ENCODE measurements around the gene TBC1D4.
"Not testable (repeated sequence)": the region's sequence is repeated elsewhere in the genome, so short reads cannot be mapped to it uniquely, and the experiment has no call there.

The TBC1D4 gene

DNA sequence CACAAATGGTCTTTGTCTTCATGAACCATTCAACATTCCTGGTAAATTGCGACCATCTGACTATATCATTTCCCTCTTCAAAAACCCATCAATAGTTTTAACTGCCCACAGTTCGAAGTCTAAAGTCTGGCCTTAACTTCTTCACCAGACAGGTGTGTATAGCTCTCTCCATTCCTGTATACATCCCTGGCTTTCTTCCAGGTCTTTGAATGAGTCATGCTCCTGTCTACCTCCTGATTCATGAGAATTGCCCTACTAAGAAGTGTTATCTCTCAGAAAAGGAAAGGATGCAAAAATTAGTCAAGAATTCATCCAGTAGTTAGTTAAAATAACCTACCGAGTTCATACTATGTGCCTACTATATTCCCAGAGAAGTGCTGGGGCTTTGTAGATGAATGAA lies 225.0 kb downstream of the TBC1D4 start:
- peak; percentile 12 for DNase-seq

DNA sequence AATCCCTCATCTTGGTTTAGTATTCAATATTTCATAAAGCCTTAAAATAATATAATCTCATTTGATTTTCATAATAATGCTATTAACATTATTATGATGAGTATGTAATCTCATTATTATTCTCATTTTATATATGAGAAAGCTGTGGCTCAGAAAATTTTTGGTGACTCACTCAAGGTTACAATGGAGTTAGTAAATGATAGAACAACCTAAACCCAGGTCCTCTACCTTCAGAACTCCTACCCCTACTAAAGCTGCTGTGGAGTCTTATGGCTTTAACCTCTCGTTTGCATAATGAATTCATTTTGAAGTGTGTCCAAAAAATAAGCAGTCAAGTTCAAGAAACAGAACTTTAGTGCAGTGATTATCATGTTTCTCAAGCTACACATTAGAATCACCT lies 226.3 kb downstream of the TBC1D4 start:
- no peak for DNase-seq

DNA sequence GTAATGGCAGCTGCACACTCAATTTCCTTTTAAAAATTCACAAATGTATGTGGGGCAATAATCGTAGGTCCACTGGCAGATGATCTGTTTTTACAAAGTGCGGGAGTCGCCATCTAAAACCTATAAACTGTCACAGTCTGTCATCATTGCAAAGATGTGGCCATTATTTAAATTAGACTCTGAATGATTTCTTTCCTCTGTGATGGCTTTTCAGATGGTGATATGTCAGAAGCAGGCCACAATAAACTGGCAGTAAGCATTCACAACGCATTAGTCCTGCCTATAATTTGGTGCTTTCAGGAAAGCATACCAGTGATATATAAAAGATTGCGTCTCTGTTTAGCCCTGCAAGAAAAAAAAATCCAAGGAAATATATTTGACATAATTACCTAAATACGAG lies 226.8 kb downstream of the TBC1D4 start:
- no peak for DNase-seq

DNA sequence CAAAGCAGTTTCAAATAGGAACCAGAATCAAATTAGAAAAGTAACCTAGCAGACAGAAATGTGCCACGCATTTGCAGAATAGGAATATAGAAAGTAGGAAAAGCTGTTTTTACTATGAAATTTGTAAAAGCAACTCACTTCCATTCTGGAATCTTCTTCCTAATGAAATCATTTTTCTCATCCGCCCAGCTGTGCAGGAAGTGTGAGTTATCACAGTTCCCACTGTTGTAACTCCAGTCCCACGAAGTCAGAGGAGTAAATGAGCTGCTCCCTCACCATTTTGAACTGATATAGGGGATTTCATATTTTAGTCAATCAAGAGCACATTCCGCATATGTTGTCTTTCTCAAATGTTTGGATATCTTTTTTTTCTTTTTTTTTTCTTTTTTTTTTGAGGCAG lies 230.8 kb downstream of the TBC1D4 start:
- DNase-seq: no peak

DNA sequence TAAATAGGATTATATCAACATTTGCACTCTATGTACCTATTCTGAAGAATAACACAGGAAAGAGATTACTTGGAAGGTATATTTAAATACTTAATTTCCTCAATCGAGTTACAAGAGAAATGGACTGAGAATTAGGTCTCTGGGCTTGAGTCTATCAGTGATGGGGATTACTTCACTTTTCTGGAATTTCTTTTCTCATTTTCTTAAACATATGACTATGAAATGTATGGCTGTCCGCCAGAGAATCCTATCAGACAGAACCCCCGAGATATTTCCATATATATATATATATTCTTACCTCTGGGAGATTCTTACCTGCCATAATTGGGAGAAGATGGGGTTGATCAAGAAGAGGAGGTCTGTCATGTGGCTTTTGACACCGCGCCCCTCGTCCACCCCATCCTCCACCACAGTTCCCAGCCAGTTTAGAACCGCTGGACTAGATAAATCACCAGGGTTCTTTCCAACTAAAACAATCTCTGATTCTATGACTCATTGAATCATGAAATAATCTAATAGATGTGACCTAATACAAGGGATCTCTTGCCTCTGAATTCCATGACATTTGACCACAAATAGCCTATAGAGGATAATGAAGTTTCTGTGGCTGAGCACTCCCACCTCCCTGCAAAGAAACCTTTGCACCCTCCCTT lies 231.3 kb downstream of the TBC1D4 start:
- no peak for DNase-seq

DNA sequence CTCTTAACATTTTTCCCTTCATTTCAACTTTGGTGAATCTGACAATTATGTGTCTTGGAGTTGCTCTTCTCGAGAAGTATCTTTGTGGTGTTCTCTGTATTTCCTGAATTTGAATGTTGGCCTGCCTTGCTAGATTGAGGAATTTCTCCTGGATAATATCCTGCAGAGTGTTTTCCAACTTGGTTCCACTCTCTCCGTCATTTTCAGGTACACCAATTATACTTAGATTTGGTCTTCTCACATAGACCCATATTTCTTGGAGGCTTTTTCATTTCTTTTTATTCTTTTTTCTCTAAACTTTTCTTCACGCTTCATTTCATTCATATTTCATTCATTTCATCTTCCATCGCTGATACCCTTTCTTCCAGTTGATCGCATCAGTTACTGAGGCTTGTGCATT lies 236.4 kb downstream of the TBC1D4 start:
- not testable (repeated sequence) for DNase-seq

DNA sequence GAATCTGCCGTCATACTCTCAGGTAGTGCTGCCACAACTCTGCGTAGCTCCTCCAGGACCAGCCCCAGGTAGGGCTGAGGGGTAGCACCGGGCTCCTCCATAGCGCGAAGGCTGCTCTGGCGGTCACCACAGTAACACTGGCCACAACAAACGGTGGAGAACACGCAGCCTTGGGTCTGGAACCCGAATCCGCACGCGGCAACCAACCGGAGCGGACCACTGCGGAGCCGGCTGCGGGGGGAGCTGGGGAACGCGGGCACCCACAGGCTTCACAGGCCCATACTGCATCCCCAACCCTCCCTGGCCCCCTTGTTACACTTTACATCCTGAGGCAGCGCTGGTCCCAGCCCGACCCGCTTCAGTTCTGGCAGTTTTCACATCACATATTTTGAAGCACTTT lies 241.7 kb downstream of the TBC1D4 start:
- DNase-seq: not testable (repeated sequence)

DNA sequence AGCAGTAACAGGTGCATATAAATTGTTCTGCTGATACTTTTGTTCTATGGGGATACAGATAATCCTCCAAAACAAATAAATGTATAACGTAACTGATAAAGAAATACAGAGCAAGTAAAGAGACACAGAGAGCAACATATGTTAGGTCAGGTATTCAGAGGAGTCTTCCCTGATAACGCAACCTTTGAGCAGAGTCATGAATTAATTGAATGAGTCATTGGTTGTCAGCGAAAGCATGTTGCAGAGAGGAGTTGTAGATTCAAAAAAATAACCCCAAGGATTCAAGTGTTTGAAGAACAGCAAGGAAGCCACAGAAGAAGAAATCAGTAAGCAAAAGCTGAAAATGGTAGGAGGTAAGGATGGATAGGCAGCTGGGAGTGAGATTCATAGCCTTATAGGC lies 245.2 kb downstream of the TBC1D4 start:
- no peak for DNase-seq

All from NCI-H2171 treated with DMSO at 0.1 percent for 48 hours (cell line).